GM18519 (cell line): ENCODE data around the gene CHST8.
"Not testable (repeated sequence)": the region's sequence is repeated elsewhere in the genome, so short reads cannot be mapped to it uniquely, and the experiment has no call there.

Source experiments
- ATAC-seq: cut with Tn5 transposase; IDR thresholded peaks from one replicate; pipeline ENCODE4 v1.9.1; 2021; ENCODE audit warnings: mild to moderate bottlenecking, moderate library complexity; ENCODE audit not compliant: unreplicated experiment, low FRiP score

The CHST8 gene, protein sequence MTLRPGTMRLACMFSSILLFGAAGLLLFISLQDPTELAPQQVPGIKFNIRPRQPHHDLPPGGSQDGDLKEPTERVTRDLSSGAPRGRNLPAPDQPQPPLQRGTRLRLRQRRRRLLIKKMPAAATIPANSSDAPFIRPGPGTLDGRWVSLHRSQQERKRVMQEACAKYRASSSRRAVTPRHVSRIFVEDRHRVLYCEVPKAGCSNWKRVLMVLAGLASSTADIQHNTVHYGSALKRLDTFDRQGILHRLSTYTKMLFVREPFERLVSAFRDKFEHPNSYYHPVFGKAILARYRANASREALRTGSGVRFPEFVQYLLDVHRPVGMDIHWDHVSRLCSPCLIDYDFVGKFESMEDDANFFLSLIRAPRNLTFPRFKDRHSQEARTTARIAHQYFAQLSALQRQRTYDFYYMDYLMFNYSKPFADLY

GRCh38 chr19:33621811-33622504, at the start of gene CHST8:
Gene CHST8, plus strand, starts transcription at chr19:33621953. Its CDS starts 67,309 bp downstream, at chr19:33689262.
- no peak for ATAC-seq

DNA sequence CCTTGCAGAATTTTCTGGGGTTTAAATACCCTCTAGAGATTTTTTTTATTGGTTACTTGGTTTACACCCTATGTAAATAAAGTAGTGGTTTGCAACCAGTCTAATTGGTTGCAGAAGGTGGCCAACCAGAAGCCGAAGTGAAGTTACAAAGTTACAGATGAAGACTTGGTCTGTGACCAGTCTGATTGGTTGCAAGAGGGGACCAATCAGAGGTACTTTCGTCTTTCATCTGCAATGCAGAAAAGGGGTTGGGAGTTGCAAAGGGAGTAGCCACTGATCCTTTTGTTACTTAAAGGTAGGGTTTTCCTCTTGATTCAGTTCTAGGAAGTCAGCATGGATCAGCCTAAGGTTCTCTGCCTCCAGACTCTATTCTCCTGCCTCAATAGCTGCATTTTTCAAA, 48.8 kb upstream of the CHST8 start:
- ATAC-seq, result no peak

DNA sequence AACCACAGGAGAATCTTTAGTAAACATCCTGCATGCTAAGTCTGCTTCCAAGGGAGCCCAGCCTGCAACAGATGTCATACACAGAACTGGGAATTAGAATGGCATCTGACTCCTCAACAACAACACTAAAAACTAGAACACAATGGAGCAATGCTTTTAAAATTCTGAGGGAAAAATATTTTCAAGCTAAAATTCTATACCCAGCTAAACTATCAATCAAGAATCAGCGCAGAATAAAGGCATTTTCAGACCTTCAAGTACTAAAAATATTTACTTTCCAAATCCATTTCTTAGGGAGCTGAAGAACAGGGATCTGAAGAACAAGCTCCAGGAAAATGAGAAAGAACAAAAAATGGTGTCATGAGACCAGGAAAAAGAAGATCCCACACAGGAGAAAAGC, 46.9 kb upstream of the CHST8 start:
- ATAC-seq, result no peak

GRCh38 chr19:33578697-33579096, 43.1 kb upstream of the CHST8 start:
- ATAC-seq, result no peak

- no peak for ATAC-seq
Observed at GRCh38 chr19:33580026-33580644, 41.6 kb upstream of the CHST8 start.

DNA sequence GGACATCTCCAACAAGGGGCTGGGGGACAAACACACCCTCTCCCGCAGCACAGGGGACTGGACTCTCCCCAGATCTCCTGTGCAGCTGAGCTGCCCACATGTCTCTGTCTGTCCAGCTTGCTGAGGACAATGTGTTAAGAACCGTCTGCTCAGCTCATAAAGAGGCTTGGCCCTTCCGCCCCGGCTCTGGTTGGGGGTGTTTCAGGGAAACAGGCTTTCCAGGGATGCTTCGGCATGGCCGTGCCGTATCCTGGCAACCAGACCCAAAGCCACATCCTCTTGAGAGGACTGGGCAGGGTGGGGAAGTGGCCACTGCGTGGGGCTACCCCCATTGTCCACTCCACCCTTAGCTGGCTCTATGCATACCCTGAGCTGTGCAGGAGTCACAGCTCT, 41.1 kb upstream of the CHST8 start:
- no peak for ATAC-seq

DNA sequence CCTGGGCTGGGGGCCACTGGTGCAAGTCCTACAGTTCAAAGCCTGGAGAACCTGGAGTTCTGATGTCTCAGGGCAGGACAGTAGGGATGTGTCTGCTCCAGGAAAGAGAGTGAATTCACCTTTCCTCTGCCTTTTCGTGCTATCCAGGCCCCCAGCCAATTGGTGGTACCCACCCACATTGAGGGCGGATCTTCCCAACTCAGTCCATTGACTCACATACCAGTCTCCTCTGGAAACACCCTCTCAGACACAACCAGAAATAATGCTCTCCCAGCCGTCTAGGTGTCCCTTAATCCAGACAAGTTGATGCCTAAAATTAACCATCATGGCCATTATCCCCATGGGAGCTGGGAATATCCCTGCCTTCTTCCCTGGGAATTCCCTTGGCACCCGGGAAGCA, 38.8 kb upstream of the CHST8 start:
- no peak for ATAC-seq

DNA sequence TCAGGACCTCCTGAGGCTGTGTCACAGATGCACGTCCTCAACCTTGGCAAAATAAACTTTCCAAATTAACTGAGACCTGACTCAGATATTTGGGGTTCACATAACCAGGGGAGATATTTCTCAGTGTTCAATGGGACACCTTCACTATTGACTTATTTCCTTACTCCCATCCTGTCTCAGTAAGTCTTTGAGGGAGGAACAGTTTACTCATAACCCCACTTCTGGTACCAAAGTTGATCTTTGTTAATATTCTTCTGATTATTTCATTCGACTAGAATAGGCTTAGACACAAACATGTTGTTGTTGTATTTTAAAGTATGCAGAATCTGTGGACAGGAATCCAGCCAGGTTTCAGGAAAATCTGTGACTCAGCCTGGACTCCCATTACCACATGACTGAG, 34.6 kb upstream of the CHST8 start:
- ATAC-seq, result no peak

DNA sequence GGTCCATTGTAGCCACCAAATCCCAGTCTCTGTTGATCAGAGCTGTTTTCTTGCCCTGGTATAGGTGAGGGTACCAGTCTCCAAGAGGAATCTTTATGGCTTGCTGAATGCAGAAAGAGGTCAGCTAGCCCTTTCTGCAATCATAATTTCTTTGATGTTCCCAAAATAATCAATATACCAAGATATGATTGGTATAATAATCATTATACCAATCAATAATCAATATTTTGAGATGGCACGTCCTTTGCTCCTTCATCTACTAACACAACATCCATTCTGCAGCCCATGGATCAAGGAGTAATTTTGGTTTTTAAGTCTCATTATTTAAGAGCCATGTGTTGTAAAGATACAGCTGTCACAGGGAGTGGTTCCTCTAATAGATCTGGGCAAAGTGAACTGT, 31.5 kb upstream of the CHST8 start:
- ATAC-seq, result no peak

GRCh38 chr19:33595783-33596182, 26.0 kb upstream of the CHST8 start:
- ATAC-seq, result no peak

DNA sequence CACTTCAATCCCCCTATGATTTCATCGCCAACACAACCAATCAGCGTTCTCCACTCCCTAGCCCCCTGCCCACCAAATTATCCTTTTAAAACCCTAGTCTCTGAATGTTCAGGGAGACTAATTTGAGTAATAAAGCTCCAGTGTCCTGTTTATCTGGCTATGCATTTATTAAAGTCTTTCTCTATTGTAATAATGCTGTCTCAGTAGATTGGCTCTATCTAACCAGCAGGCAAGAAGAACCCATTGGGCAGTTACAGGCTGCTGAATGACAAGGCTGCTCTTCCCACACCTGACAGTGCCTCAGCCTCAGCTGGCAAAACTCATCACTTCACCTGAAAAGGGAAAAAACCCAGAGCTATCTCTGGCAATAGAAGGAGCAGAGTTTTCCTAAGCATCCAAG, 20.2 kb upstream of the CHST8 start:
- no peak for ATAC-seq

GRCh38 chr19:33602576-33603204, 19.1 kb upstream of the CHST8 start:
- ATAC-seq, result no peak

DNA sequence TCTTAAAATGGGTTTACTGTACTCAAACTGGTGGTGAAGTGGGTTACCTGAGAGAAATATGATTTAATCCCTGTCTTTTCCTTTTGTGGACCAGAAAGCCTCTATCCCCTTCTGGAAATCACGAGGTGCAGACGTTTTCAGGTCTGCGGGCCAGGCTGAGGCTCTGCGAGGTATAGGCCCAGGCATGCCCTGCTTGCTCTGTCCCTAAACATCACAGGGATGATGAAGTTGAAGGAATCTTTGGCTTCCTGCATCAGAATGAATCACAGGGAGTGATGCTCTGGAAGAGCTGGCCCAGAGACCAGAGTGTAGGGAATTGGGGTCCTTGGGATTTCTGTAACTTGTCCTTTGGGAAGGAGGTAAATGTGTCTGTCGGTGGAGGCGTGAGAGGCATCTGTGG, 18.4 kb upstream of the CHST8 start:
- no peak for ATAC-seq

DNA sequence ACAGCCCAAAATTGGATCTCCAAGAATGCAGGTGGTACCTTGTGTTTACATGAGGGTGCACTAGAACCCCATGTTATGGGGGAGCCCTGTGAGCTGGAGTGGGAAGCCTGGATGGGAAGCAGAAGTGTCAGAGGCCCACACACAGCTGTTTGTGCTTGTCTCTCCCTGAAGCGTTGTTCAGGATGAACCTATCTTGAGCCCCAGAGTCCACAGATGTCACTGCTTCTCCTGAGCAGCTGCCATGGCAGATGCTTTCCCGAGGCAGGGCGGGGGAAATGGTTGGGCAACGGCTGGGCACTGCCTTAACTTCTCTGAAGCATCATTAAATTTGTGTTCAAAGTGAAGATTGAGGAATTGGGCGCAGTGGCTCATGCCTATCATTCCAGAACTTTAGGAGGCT, 17.1 kb upstream of the CHST8 start:
- ATAC-seq, result no peak

GRCh38 chr19:33605803-33606295, 15.9 kb upstream of the CHST8 start:
- not testable (repeated sequence) for ATAC-seq

- no peak for ATAC-seq
Observed at GRCh38 chr19:33606556-33606955, 15.2 kb upstream of the CHST8 start.

DNA sequence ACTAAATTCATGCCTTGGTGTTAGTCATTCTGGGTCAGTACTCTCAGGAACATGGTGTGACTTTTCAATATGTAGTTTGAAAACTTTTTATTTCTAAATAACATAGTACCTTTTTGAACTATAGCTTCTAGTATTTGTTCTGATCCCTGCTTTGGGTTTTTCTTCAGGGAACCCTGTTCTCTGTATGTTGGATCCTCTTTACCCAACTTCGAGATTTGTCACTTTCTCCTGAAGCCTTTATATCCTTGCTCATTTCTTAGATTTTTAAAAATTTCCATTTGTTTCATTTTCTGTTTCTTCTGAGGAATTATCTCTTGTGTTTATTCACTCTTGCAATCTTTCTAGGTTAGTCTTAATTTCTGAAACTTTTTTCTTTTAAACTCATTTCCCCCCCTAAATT, 12.4 kb upstream of the CHST8 start:
- ATAC-seq, result no peak

- no peak for ATAC-seq
Observed at GRCh38 chr19:33610588-33610987, 11.2 kb upstream of the CHST8 start.

DNA sequence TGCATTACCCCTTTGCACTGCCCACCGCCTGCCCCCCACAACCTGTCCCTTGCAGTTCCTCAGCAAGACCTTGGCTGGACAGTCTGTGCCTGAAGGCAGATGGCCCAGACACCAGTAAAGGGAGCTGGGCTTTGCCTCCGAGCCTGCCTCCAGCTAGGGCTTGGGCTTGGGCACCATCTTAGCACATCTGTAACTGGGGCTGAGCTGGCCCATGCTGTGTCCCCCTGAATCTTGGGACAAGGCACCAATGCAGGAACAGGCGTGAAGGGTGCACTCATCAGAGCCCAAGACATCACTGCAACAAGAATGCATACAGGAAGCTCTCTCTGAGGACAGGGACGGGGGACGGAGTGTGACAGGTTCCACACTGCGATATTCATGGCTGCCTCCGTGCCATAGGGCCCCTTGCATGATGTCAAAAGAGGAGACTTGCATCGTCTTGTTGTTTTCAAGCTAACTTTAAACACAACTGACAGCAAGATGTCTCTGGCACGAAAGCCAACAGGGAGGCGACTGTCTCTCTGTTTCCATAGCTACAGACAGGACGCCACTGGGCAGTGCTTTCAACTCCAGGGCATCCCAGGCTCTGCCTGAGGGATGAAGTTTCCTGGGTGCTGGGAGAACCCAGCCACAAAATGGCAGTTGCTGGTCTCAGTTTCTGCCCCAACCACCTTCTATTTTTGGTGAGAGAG, 8.7 kb upstream of the CHST8 start:
- ATAC-seq, result no peak

GRCh38 chr19:33613620-33614000, 8.1 kb upstream of the CHST8 start:
- ATAC-seq, result no peak
